Dermis microvascular lymphatic vessel endothelial cell (primary cell): ENCODE measurements around the gene FLRT3. TPM values are rescaled to one million over a fixed set of nuclear protein-coding genes. Genes with fewer than 3 reads are reported as not detected.
A peak's percentile ranks its signal among the peaks of the same experiment; 100 is the strongest.

Experiments
- DNase-seq, 2 donors: peaks; one replicate each; pipeline versions ENCODE4 v3.0.0 to v3.0.0-alpha.2; 2010; ENCODE audit warnings: low read depth in 2 of 2
- total RNA-seq: library from RNA; depleted of rRNA; stranded (reverse); fragments of >200 nt; gene quantifications from 2 replicates; pipeline ENCODE4 v1.2.1, GENCODE V29; 2014

Gene FLRT3
- total RNA-seq, 1 donor from 2014 or later = 0.90 TPM

- no peak for DNase-seq
Measured at GRCh38 chr20:14319704-14320103, 17.7 kb downstream of the FLRT3 start.

GRCh38 chr20:14313341-14314020, 23.9 kb downstream of the FLRT3 start:
- no peak for DNase-seq

DNA sequence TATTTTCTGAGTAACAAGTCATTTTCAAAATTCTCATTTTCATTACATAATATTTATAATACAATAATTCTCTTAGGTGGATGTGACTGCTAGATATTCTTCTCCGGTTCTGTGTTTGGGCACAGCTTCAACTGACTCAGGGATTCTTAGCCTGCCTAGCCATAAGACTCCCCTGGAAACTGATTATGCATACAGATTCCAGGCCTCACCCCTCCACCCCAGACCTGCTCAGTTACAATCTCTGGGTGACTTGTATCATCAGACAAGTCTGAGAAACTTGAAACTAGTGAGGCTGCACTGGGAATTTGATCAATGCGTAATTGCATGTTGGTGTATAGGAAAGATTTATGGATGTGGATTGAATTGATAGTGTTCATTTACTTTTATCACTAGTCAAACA, 25.4 kb downstream of the FLRT3 start:
- DNase-seq = no peak

GRCh38 chr20:14310977-14311627, 26.3 kb downstream of the FLRT3 start:
- DNase-seq = no peak

GRCh38 chr20:14307956-14308355, 29.5 kb downstream of the FLRT3 start:
- no peak for DNase-seq

- DNase-seq = no peak
Measured at GRCh38 chr20:14304472-14304871, 32.9 kb downstream of the FLRT3 start.

DNA sequence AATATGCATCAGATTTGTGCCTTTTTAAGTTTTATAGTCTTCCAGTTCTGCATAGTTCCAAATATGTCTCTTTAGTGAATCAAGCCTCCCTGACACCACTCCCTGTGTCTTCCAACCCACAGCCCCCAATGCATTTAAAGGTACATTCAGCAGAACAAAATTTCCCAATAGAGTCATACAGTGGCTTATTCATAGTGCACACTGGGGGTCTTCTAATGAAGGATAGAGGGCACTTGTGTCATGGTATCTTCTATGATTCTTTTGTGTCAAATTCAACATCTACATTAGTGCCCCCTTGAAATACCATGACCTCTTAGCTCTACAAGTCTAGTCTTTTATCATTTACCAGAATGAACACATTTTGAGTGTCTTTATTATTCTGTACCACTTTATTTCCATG, 33.8 kb downstream of the FLRT3 start:
- no peak for DNase-seq

- no peak for DNase-seq
Measured at GRCh38 chr20:14303106-14303505, 34.3 kb downstream of the FLRT3 start.

- no peak for DNase-seq
Measured at GRCh38 chr20:14299831-14300230, 37.6 kb downstream of the FLRT3 start.

- no peak for DNase-seq
Measured at GRCh38 chr20:14295770-14296309, 41.6 kb downstream of the FLRT3 start.

GRCh38 chr20:14295238-14295637, 42.2 kb downstream of the FLRT3 start:
- peak in 1 of 2 donors; percentile 1 for DNase-seq

GRCh38 chr20:14291502-14291901, 45.9 kb downstream of the FLRT3 start:
- no peak for DNase-seq

- DNase-seq = no peak
Measured at GRCh38 chr20:14288341-14289330, 48.8 kb downstream of the FLRT3 start.

DNA sequence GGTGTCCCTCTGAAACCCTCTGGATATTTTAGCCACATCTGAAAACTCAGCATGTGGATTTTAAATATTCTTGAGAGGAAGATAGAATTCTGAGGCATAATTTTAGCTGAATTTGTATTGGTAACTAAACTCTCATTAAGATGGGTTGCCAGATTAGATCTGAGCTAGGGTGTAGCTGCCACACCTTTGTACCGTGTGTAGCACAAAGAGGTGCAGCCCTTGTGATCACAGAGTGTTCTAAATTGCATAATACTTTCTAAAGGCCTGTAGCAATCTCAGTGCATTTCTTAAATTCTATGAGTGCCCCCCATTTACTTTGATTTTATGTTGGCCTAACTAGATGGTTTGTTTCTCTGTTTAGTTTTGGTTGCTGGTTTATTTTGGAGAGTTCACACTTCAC, 53.0 kb downstream of the FLRT3 start:
- no peak for DNase-seq

DNA sequence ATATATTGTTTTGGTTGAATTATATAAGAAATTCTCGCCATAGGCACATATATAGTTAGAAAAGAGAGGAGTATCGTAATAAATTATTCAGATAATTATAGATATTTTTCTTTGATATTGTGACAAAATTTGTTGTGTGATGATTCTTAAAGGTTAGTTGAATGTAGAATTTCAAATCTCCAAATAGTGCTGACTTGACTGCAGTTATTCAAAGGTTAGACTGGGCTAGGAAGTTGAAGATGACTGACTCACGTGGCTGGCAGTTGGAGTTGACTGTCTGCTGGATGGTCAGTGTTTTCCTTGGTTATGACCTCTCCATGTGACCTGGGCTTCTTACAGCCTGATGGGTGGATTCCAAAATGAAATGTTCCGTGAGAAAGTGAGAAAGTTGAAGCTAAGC, 55.3 kb downstream of the FLRT3 start:
- DNase-seq = no peak
